GM21825 (cell line): Measurements from ENCODE around the gene BOLA1.
"Not testable (repeated sequence)": the region's sequence is repeated elsewhere in the genome, so short reads cannot be mapped to it uniquely, and the experiment has no call there.

ENCODE experiments used
- ATAC-seq: cut with Tn5 transposase; IDR thresholded peaks from one replicate; pipeline ENCODE4 v1.9.1; 2021; ENCODE audit warnings: mild to moderate bottlenecking, moderate library complexity; ENCODE audit not compliant: unreplicated experiment

BOLA1 gene

GRCh38 chr1:149927563-149928400 is 28.4 kb downstream of the BOLA1 start, which contains the start of gene SF3B4:
Gene SF3B4, minus strand, starts transcription at chr1:149927803. Its CDS starts 44 bp downstream, at chr1:149927759.
- ATAC-seq = peak; percentile 93

- no peak for ATAC-seq
Measured at GRCh38 chr1:149928401-149928724, 29.0 kb downstream of the BOLA1 start.

- no peak for ATAC-seq
Measured at GRCh38 chr1:149929856-149930255, 30.5 kb downstream of the BOLA1 start.

GRCh38 chr1:149931212-149931790 is 31.9 kb downstream of the BOLA1 start:
- no peak for ATAC-seq

GRCh38 chr1:149932474-149932873 is 33.1 kb downstream of the BOLA1 start:
- ATAC-seq = no peak

GRCh38 chr1:149933208-149933607 is 33.8 kb downstream of the BOLA1 start:
- no peak for ATAC-seq

- ATAC-seq = no peak
Measured at GRCh38 chr1:149934356-149934755, 35.0 kb downstream of the BOLA1 start.

- no peak for ATAC-seq
Measured at GRCh38 chr1:149936170-149936991, 37.0 kb downstream of the BOLA1 start, which contains the start of gene MTMR11. Gene MTMR11, minus strand, starts transcription at chr1:149936879. Its CDS starts 232 bp downstream, at chr1:149936647.

GRCh38 chr1:149936992-149937705 is 37.8 kb downstream of the BOLA1 start:
- ATAC-seq = no peak

GRCh38 chr1:149937759-149938158 is 38.4 kb downstream of the BOLA1 start:
- ATAC-seq = no peak

GRCh38 chr1:149938668-149939003 is 39.3 kb downstream of the BOLA1 start:
- ATAC-seq = not testable (repeated sequence)

GRCh38 chr1:149940427-149940826 is 41.1 kb downstream of the BOLA1 start:
- ATAC-seq = no peak

- no peak for ATAC-seq
Measured at GRCh38 chr1:149942207-149942606, 42.8 kb downstream of the BOLA1 start.

- no peak for ATAC-seq
Measured at GRCh38 chr1:149942885-149943284, 43.5 kb downstream of the BOLA1 start.

GRCh38 chr1:149945206-149945605 is 45.8 kb downstream of the BOLA1 start:
- no peak for ATAC-seq

GRCh38 chr1:149949911-149950310 is 50.5 kb downstream of the BOLA1 start:
- ATAC-seq = no peak
